Measurements from ENCODE around the gene TMPRSS11F. TPM values are rescaled to one million over a fixed set of nuclear protein-coding genes. Genes with fewer than 3 reads are reported as not detected.
A peak's percentile ranks its signal among the peaks of the same experiment; 100 is the strongest.

The TMPRSS11F gene
- total RNA-seq, 2 experiments from 2014 or later = not detected

GRCh38 chr4:68074397-68074796 lies 55.3 kb downstream of the TMPRSS11F start:
- H3K9me3 Mint-ChIP-seq = no peaks in the 10 kb centered on the region
- no peak for ATAC-seq
- no peak for DNase-seq
- H3K36me3 Mint-ChIP-seq (ENCODE audit: low read depth) = no peaks in the 10 kb centered on the region
- no peak overlapping the region for H3K4me3 Mint-ChIP-seq
- peaks cover 3% of the 10 kb centered on the region for H3K27me3 Mint-ChIP-seq
- ChIA-PET CTCF (no interaction called here), POLR2A (no interaction called here)
- no peaks in the 10 kb centered on the region for H3K4me1 Mint-ChIP-seq (ENCODE audit: low read depth)
- no peak overlapping the region for H3K27ac Mint-ChIP-seq
- TF ChIP-seq, protein P1, sequence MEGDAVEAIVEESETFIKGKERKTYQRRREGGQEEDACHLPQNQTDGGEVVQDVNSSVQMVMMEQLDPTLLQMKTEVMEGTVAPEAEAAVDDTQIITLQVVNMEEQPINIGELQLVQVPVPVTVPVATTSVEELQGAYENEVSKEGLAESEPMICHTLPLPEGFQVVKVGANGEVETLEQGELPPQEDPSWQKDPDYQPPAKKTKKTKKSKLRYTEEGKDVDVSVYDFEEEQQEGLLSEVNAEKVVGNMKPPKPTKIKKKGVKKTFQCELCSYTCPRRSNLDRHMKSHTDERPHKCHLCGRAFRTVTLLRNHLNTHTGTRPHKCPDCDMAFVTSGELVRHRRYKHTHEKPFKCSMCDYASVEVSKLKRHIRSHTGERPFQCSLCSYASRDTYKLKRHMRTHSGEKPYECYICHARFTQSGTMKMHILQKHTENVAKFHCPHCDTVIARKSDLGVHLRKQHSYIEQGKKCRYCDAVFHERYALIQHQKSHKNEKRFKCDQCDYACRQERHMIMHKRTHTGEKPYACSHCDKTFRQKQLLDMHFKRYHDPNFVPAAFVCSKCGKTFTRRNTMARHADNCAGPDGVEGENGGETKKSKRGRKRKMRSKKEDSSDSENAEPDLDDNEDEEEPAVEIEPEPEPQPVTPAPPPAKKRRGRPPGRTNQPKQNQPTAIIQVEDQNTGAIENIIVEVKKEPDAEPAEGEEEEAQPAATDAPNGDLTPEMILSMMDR (IDR thresholded peaks at IDR 0.05) = no peak
- intact Hi-C loops (cut with micrococcal nuclease) = no loop called here

GRCh38 chr4:68070302-68070701 lies 59.4 kb downstream of the TMPRSS11F start:
- ChIA-PET CTCF (no interaction called here), POLR2A (no interaction called here)
- Mint-ChIP-seq H3K27ac (no peak overlapping the region), H3K27me3 (peaks cover 5% of the 10 kb centered on the region), H3K9me3 (no peaks in the 10 kb centered on the region), H3K4me1 (ENCODE audit: low read depth) (no peaks in the 10 kb centered on the region), H3K4me3 (no peak overlapping the region), H3K36me3 (ENCODE audit: low read depth) (no peaks in the 10 kb centered on the region)
- DNase-seq = no peak
- TF ChIP-seq, protein P1 (IDR thresholded peaks at IDR 0.05) = no peak
- intact Hi-C loops (cut with micrococcal nuclease) = no loop called here
- ATAC-seq = no peak

DNA sequence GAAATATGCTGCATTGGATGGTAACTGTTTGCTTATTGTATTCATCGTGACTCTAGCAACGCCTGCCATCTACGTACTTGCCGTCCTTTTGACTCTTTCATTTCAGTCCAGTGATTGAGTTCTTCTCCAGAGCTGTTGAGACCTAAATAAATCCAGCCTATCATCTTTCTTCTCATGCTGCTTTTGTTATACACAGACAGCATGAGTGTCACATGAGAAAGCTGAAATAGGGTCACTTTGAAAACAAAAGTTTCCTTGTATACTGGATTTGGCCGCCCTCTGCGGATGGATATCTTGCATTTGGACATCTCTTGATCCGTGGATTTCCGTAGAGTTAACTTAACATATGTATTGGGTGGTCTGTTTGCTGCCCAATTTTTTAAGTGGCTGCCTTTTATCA lies 67.2 kb downstream of the TMPRSS11F start:
- Mint-ChIP-seq H3K27me3 (no peaks in the 10 kb centered on the region), H3K9me3 (no peaks in the 10 kb centered on the region), H3K4me1 (ENCODE audit: low read depth) (no peaks in the 10 kb centered on the region), H3K36me3 (ENCODE audit: low read depth) (no peaks in the 10 kb centered on the region), H3K27ac (no peak overlapping the region), H3K4me3 (no peak overlapping the region)
- ATAC-seq (no peak), DNase-seq (no peak)
- POLR2A ChIA-PET = no interaction called here
- TF ChIP-seq, protein P1 (IDR thresholded peaks at IDR 0.05) = no peak
- CTCF ChIA-PET = no interaction called here
- intact Hi-C loops (cut with micrococcal nuclease) = no loop called here

DNA sequence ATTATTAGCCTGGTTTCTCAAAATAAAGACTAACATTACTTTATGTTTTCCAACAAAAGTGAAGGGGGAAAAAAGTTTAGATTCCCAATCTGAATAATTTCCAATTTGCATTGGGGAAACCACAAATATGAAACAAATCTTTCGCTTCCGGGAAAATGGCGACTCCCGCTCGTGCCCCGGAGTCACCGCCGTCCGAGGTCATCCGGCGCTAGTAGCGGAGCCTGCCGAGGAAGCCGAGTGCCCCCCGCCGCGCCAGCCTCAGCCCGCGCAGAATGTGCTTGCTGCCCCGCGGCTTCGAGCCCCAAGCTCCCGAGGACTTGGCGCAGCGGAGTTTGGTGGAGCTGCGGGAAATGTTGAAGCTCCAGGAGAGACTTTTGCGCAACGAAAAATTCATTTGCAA lies 91.4 kb downstream of the TMPRSS11F start:
- DNase-seq (no peak), ATAC-seq (no peak)
- TF ChIP-seq, protein P1 (IDR thresholded peaks at IDR 0.05) = no peak
- Mint-ChIP-seq H3K36me3 (ENCODE audit: low read depth) (no peaks in the 10 kb centered on the region), H3K9me3 (no peaks in the 10 kb centered on the region), H3K27me3 (no peaks in the 10 kb centered on the region), H3K4me3 (no peak overlapping the region), H3K4me1 (ENCODE audit: low read depth) (no peaks in the 10 kb centered on the region), H3K27ac (no peak overlapping the region)
- ChIA-PET CTCF (no interaction called here), POLR2A (no interaction called here)
- intact Hi-C loops (cut with micrococcal nuclease) = no loop called here

- Mint-ChIP-seq H3K4me1 (ENCODE audit: low read depth) (no peaks in the 10 kb centered on the region), H3K27me3 (peaks cover 1% of the 10 kb centered on the region), H3K27ac (no peak overlapping the region), H3K9me3 (no peaks in the 10 kb centered on the region), H3K36me3 (ENCODE audit: low read depth) (no peaks in the 10 kb centered on the region), H3K4me3 (no peak overlapping the region)
- CTCF ChIA-PET = no interaction called here
- POLR2A ChIA-PET = no interaction called here
- ATAC-seq = peak; percentile 24
- peak; percentile 2 for DNase-seq
- intact Hi-C loops (cut with micrococcal nuclease) = no loop called here
- TF ChIP-seq, protein P1 (IDR thresholded peaks at IDR 0.05) = no peak
These were observed 108.5 kb downstream of the TMPRSS11F start for GRCh38 chr4:68021185-68021584.

Measured in activated CD8-positive, alpha-beta T cell treated with anti-CD3 and anti-CD28 coated beads for 36 hours (primary cell).